Esophagus squamous epithelium (tissue), 5 donors: ENCODE data around the gene PRKG1. TPM values are rescaled to one million over a fixed set of nuclear protein-coding genes. Genes with fewer than 3 reads are reported as not detected.

Experiments used
- DNase-seq: peaks from one replicate; lab custom pipeline; 2025; lab: John Stamatoyannopoulos, UW
- H3K27ac ChIP-seq, 4 donors: fragments of 200-600 bp; sonication (generic); one replicate each; pipeline ENCODE4 v1.5.1; 2016 to 2019; ENCODE audit warnings: mild to moderate bottlenecking in 1 of 4
- H3K27me3 ChIP-seq, 4 donors: fragments of 200-600 bp; sonication (generic); 1 replicate in 3 of 4; 2 replicates in 1 of 4; pipeline versions ENCODE4 v1.5.1 to v1.6.0; 2017 to 2021; ENCODE audit warnings: antibody characterized with exemption in 1 of 4
- H3K36me3 ChIP-seq, 3 donors: fragments of 200-600 bp; sonication (generic); one replicate each; pipeline ENCODE4 v1.5.1; 2016 to 2019
- H3K4me1 ChIP-seq, 3 donors: fragments of 200-600 bp; sonication (generic); one replicate each; pipeline ENCODE4 v1.5.1; 2017 to 2019
- H3K4me3 ChIP-seq, 4 donors: fragments of 200-600 bp; sonication (generic); 1 replicate in 3 of 4; 2 replicates in 1 of 4; pipeline ENCODE4 v1.5.1; 2016 to 2019; ENCODE audit warnings: mild to moderate bottlenecking in 2 of 4, moderate library complexity in 1 of 4
- H3K9me3 ChIP-seq, 3 donors: fragments of 200-600 bp; sonication (generic); one replicate each; pipeline ENCODE4 v1.5.1; 2016 to 2019
- POLR2A ChIP-seq, 4 donors: fragments of 450-650 bp; IDR thresholded peaks; one replicate each; pipeline ENCODE4 v1.6.1; 2017; ENCODE audit warnings: antibody characterized with exemption in 4 of 4, mild to moderate bottlenecking in 4 of 4, moderate library complexity in 3 of 4
- WGBS, 2 donors: methylation state at CpG; one replicate each; pipeline ENCODE4 v1.1.5; 2018; 5-methylcytosine and 5-hydroxymethylcytosine counted together
- intact Hi-C: fragments of 100-400 bp; cut with DNase I; formaldehyde crosslinking; loops from one replicate; pipeline ENCODE4 v1.15.0; 2022
- total RNA-seq, 4 donors: library from RNA; depleted of rRNA; stranded (reverse); fragments of >200 nt; gene quantifications; one replicate each; pipeline ENCODE4 v1.1.0, GENCODE V29; 2016
- TF ChIP-seq, protein P1 (sequence below), 6 experiments: fragments of 450-650 bp in 4 of 6; fragments of 200-600 bp in 2 of 6; sonication (generic) in 2 of 6; IDR thresholded peaks; one replicate each; pipeline ENCODE4 v1.5.1; 2016 to 2019; ENCODE audit warnings: antibody characterized with exemption in 6 of 6, mild to moderate bottlenecking in 4 of 6, moderate library complexity in 4 of 6
- donor health status: DM: yes; HTN: yes; CAD: no.

Gene PRKG1
- total RNA-seq, 4 donors from 2014 or later = 2.0 to 10.9 (median 3.8) TPM

DNA sequence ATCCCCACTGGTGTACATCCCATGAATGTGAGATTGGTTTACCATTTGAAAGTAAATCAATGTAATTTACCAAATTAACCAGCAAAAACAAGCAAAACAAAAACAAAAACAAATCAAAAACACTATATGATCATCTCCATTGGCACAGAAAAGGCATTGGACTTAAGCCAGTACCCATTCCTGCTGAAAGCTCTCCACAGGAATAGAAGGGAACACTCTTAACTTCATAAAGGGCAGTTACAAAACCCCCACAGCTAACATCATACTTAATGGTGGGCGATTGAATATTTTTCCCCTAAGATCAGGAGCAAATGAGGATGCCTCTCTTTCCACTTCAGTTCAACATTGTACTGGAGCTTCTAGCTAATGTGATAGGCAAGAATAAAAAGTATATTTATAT is 34.1 kb downstream of the PRKG1 start:
- Histone ChIP-seq H3K36me3 (no peaks in the 10 kb centered on the region), H3K9me3 (no peaks in the 10 kb centered on the region), H3K27me3 (no peaks in the 10 kb centered on the region), H3K4me1 (no peaks in the 10 kb centered on the region), H3K4me3 (no peak overlapping the region), H3K27ac (no peak overlapping the region)
- DNase-seq = no peak
- intact Hi-C loops = no loop called here
- 71 to 75% methylated on average over 1 of the region's 1 CpG for WGBS, 2 donors
- TF ChIP-seq POLR2A (IDR thresholded peaks at IDR 0.05) = no peak
- TF ChIP-seq, protein P1, sequence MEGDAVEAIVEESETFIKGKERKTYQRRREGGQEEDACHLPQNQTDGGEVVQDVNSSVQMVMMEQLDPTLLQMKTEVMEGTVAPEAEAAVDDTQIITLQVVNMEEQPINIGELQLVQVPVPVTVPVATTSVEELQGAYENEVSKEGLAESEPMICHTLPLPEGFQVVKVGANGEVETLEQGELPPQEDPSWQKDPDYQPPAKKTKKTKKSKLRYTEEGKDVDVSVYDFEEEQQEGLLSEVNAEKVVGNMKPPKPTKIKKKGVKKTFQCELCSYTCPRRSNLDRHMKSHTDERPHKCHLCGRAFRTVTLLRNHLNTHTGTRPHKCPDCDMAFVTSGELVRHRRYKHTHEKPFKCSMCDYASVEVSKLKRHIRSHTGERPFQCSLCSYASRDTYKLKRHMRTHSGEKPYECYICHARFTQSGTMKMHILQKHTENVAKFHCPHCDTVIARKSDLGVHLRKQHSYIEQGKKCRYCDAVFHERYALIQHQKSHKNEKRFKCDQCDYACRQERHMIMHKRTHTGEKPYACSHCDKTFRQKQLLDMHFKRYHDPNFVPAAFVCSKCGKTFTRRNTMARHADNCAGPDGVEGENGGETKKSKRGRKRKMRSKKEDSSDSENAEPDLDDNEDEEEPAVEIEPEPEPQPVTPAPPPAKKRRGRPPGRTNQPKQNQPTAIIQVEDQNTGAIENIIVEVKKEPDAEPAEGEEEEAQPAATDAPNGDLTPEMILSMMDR (IDR thresholded peaks at IDR 0.05) = no peak

DNA sequence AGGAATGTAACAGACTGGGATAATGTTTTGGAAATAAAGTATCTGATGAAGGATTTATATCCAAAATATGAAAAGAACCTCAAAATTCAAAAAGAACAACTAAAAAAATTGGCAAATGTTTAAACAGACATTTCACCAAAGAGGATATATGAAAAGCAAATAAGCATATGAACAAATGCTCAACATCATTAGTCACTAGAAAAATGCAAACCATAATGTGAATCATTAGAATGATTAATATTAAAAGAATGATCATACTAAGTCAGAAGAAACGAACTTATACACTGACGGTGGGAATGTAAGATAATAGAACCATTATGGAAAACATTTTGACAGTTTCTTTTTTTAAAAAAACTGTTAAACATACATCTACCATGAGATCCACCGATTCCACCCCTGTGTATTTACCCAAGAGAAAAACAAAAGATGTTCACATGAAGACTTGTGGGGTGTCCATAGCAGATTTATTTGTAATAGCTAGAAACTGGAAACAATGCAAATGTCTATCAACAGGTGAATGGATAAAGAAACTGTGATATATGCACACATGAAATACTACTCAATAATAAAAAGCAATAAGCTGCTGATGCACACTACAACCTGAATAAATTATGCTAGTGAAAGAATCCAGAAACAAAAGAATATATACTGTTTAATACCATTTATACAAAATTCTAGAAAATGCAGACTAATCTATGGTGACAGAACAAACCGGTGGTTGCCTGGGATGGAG is 35.7 kb downstream of the PRKG1 start:
- TF ChIP-seq, protein P1 (IDR thresholded peaks at IDR 0.05) = no peak
- no peak for TF ChIP-seq POLR2A (IDR thresholded peaks at IDR 0.05)
- intact Hi-C loops = no loop called here
- no peaks in the 10 kb centered on the region for H3K9me3 ChIP-seq
- no peak overlapping the region for H3K4me3 ChIP-seq
- no peaks in the 10 kb centered on the region for H3K36me3 ChIP-seq
- WGBS, 2 donors = 31 to 46% methylated on average over 4 of the region's 4 CpGs
- H3K27ac ChIP-seq = no peak overlapping the region
- H3K27me3 ChIP-seq = no peaks in the 10 kb centered on the region
- no peak for DNase-seq
- H3K4me1 ChIP-seq = no peaks in the 10 kb centered on the region

DNA sequence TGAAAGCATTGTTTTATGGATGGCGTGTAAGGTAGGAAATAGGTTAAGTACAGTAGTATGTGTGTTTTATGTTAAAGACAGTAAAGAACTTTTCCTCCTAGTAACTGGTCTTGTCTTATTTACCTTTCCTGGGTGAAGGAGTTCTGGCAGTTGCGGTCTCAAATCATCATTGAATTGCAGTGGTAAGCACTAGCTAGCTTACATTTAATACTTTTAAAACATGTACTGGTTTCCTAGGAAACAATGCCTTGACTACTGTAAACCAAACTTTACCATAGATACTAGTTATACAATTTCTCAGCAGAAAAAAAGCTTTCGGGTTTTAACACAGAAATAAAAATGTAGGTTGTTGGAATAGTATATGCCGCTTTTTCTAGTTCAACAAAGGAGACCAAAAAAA is 37.7 kb downstream of the PRKG1 start:
- Histone ChIP-seq H3K4me3 (no peak overlapping the region), H3K4me1 (no peaks in the 10 kb centered on the region), H3K27ac (no peak overlapping the region), H3K27me3 (no peaks in the 10 kb centered on the region), H3K9me3 (no peaks in the 10 kb centered on the region), H3K36me3 (no peaks in the 10 kb centered on the region)
- WGBS, 2 donors = 81 to 86% methylated on average over 4 of the region's 4 CpGs
- intact Hi-C loops = no loop called here
- no peak for DNase-seq
- TF ChIP-seq, protein P1 (IDR thresholded peaks at IDR 0.05) = no peak
- TF ChIP-seq POLR2A (IDR thresholded peaks at IDR 0.05) = no peak

DNA sequence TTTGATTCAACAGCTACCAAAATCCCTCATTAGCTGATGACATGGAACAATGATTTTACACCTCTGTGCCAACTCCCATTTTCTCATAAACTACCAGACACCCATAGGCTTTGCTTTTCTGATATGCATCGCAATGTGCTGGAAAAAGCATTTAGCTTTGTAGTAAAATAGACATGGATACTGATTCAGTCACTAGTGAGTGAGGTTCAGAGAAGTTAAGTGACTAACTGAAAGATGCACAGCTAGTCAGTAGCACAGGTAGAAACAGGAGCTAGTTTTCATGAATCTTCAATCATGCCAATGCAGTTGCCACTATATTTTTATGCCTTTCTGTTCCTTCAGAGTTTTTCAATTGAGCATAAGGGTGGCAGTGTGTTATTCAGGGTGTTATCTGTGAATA is 38.7 kb downstream of the PRKG1 start:
- Histone ChIP-seq H3K4me3 (no peak overlapping the region), H3K4me1 (no peaks in the 10 kb centered on the region), H3K36me3 (no peaks in the 10 kb centered on the region), H3K27me3 (no peaks in the 10 kb centered on the region), H3K27ac (no peak overlapping the region), H3K9me3 (no peaks in the 10 kb centered on the region)
- DNase-seq = no peak
- WGBS, 2 donors = 89 to 100% methylated on average over 1 of the region's 1 CpG
- intact Hi-C loops = no loop called here
- TF ChIP-seq POLR2A (IDR thresholded peaks at IDR 0.05) = no peak
- TF ChIP-seq, protein P1 (IDR thresholded peaks at IDR 0.05) = no peak

DNA sequence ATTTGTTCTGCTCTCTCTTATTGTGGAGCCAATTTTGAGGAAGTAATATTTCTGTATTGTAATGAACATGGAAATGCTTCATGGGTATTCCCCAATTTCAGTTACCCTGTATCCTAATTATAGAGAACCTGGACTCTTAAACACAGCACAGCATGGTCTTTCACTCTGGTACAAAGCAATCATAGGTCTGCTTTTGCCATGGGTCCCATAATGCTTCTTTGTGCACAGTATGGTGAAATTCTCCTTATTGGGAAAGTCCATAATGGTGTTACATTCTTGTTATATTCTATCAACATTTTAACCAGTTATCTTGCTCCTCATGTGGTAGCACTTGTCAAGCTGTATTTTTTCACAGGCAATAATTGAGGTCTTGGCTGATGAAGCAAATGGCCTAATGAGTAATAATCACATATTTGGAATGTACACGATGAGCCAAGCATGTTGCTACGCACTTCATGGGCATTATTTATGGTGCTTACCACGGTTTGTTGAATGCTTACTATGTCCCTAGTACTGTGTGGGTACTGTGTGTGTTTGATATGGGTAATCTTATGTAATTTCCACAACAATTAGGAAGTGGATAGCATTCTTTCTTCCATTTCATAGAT is 42.9 kb downstream of the PRKG1 start:
- no peaks in the 10 kb centered on the region for H3K27me3 ChIP-seq
- TF ChIP-seq, protein P1 (IDR thresholded peaks at IDR 0.05) = no peak
- TF ChIP-seq POLR2A (IDR thresholded peaks at IDR 0.05) = no peak
- H3K9me3 ChIP-seq = no peaks in the 10 kb centered on the region
- intact Hi-C loops = no loop called here
- H3K36me3 ChIP-seq = no peaks in the 10 kb centered on the region
- no peak for DNase-seq
- WGBS, 2 donors = 50 to 66% methylated on average over 3 of the region's 3 CpGs
- no peak overlapping the region for H3K27ac ChIP-seq
- no peak overlapping the region for H3K4me3 ChIP-seq
- H3K4me1 ChIP-seq = no peaks in the 10 kb centered on the region
